ENCODE measurements around the gene KRTAP4-7.

- no peak for TF ChIP-seq CTCF (conservative IDR thresholded peaks at IDR 0.05; ENCODE audit: low read depth, low read length)
- no peak for TF ChIP-seq EZH2 (IDR thresholded peaks at IDR 0.05; ENCODE audit: low read length, unreplicated experiment)
Measured at GRCh38 chr17:41049110-41049509, 34.8 kb upstream of the KRTAP4-7 start.

Data from PC-3 (cell line).